22Rv1 (cell line): ENCODE measurements around the gene ARPC5.

Experiments
- CTCF ChIP-seq: fragments of 450-650 bp; IDR thresholded peaks from 2 replicates; pipeline ENCODE4 v1.5.1; 2017; ENCODE audit warnings: mild to moderate bottlenecking
- ZFX ChIP-seq: fragments of 450-650 bp; IDR thresholded peaks from 2 replicates; pipeline ENCODE4 v1.6.1; 2017; ENCODE audit warnings: antibody characterized with exemption, borderline replicate concordance

- no peak for TF ChIP-seq ZFX
- no peak for TF ChIP-seq CTCF
These were observed 38.2 kb upstream of the ARPC5 start for GRCh38 chr1:183673605-183674323.
